GM12878 (cell line): ENCODE results near the gene CCDC195. TPM values are rescaled to one million over a fixed set of nuclear protein-coding genes. Genes with fewer than 3 reads are reported as not detected.

Source experiments
- ATAC-seq: fragments of 200-7000 bp; cut with Tn5 transposase; 3 replicates; pipeline ENCODE4 v1.9.1; 2020; ENCODE audit warnings: mild to moderate bottlenecking, moderate library complexity
- BruUV-seq: library from RNA; stranded (reverse); fragments of 400-500 nt; replicated peaks from 2 replicates; lab custom pipeline; 2021; lab: Mats Ljungman, UMichigan
- CTCF ChIA-PET: fragments of 300-600 bp; sonication (Branson Sonifier 250); formaldehyde crosslinking; extraction: SDS; loops from one replicate; lab custom pipeline; 2021; ENCODE audit warnings: inconsistent platforms; lab: Yijun Ruan, JAX
- POLR2A ChIA-PET: fragments of 350-600 bp; formaldehyde crosslinking; extraction: SDS; loops from one replicate; lab custom pipeline; 2021; ENCODE audit warnings: inconsistent platforms; lab: Charles Lee
- RAD21 ChIA-PET: fragments of 300-600 bp; sonication (Branson Sonifier 250); formaldehyde crosslinking; loops from one replicate; lab custom pipeline; 2023; ENCODE audit warnings: antibody characterized with exemption; ENCODE audit not compliant: unreplicated experiment; lab: Charles Lee
- SMC1A ChIA-PET: fragments of 300-600 bp; sonication (Branson Sonifier 250); formaldehyde crosslinking; loops from one replicate; lab custom pipeline; 2023; ENCODE audit not compliant: unreplicated experiment, uncharacterized antibody; lab: Charles Lee
- DNase-seq: peaks from one replicate; pipeline ENCODE4 v3.0.0-alpha.2; 2011; ENCODE audit warnings: low read depth, low spot score
- FAIRE-seq: peaks from 3 replicates; lab custom pipeline; 2011; peaks lifted over from hg19 to GRCh38; lab: Jason Lieb, UNC
- H2AFZ ChIP-seq: 2 replicates; pipeline ENCODE4 v1.6.0; 2011; ENCODE audit warnings: low read depth, low read length, control low read depth; ENCODE audit not compliant: control insufficient read depth
- H3K27ac ChIP-seq: 2 replicates; pipeline ENCODE4 v1.5.1; 2011; ENCODE audit warnings: control low read depth; ENCODE audit not compliant: control insufficient read depth, insufficient read depth
- H3K27me3 ChIP-seq, 2 experiments: replicated peaks in 1 of 2; 2 replicates each; pipeline versions ENCODE4 v1.6.0 to v1.6.1; 2011; ENCODE audit warnings: low read length in 1 of 2; ENCODE audit not compliant: control insufficient read depth in 2 of 2, insufficient read depth in 2 of 2
- H3K36me3 ChIP-seq, 2 experiments: 2 replicates each; pipeline ENCODE4 v1.5.1; 2011; ENCODE audit warnings: low read length in 1 of 2; ENCODE audit not compliant: control insufficient read depth in 2 of 2, insufficient read depth in 2 of 2
- H3K4me1 ChIP-seq: 2 replicates; pipeline ENCODE4 v1.6.1; 2011; ENCODE audit warnings: mild to moderate bottlenecking, low read length, moderate library complexity, mixed read lengths; ENCODE audit not compliant: control insufficient read depth, insufficient read depth
- H3K4me2 ChIP-seq: 2 replicates; pipeline ENCODE4 v1.6.0; 2011; ENCODE audit warnings: control low read depth; ENCODE audit not compliant: control insufficient read depth, insufficient read depth
- H3K4me3 ChIP-seq: fragments of 200-600 bp; sonication (generic); 2 replicates; pipeline ENCODE4 v1.5.1; 2016
- H3K79me2 ChIP-seq: 2 replicates; pipeline ENCODE4 v1.6.0; 2011; ENCODE audit warnings: low read length; ENCODE audit not compliant: control insufficient read depth, insufficient read depth
- H3K9ac ChIP-seq: 2 replicates; pipeline ENCODE4 v1.8.0; 2011; ENCODE audit warnings: low read length, control low read depth, mixed read lengths; ENCODE audit not compliant: control insufficient read depth, insufficient read depth
- H3K9me3 ChIP-seq: replicated peaks from 3 replicates; pipeline ENCODE4 v1.5.1; 2011; ENCODE audit warnings: mild to moderate bottlenecking, low read length; ENCODE audit not compliant: control insufficient read depth, insufficient read depth
- H4K20me1 ChIP-seq: 2 replicates; pipeline ENCODE4 v1.6.0; 2011; ENCODE audit not compliant: control insufficient read depth, insufficient read depth
- ATF7 ChIP-seq: fragments of 450-650 bp; IDR thresholded peaks from 2 replicates; pipeline ENCODE4 v1.6.1; 2016; ENCODE audit warnings: low read depth, mild to moderate bottlenecking
- CBX3 ChIP-seq: fragments of 200-600 bp; sonication (generic); IDR thresholded peaks from 2 replicates; pipeline ENCODE4 v1.6.1; 2016; ENCODE audit warnings: low read depth, borderline replicate concordance
- DPF2 ChIP-seq: fragments of 450-650 bp; IDR thresholded peaks from 2 replicates; pipeline ENCODE4 v1.6.1; 2017; ENCODE audit warnings: mild to moderate bottlenecking
- EP300 ChIP-seq, 2 experiments: fragments of 150-350 bp in 1 of 2; IDR thresholded peaks; 2 replicates each; pipeline ENCODE4 v1.6.1; 2011 to 2012; ENCODE audit warnings: low read depth in 2 of 2, low read length in 2 of 2, borderline replicate concordance in 1 of 2, improper control_type of control experiment in 1 of 2, inconsistent platforms in 1 of 2; ENCODE audit not compliant: control insufficient read depth in 1 of 2
- HDAC6 ChIP-seq: fragments of 200-600 bp; sonication (generic); IDR thresholded peaks from one replicate; pipeline ENCODE4 v1.8.0; 2017; ENCODE audit warnings: antibody characterized with exemption; ENCODE audit not compliant: unreplicated experiment
- HSF1 ChIP-seq: fragments of 150-350 bp; IDR thresholded peaks from 2 replicates; pipeline ENCODE4 v1.6.1; 2014; ENCODE audit warnings: mild to moderate bottlenecking, low read depth, low read length
- KLF5 ChIP-seq: fragments of 450-650 bp; IDR thresholded peaks from 2 replicates; pipeline ENCODE4 v1.6.1; 2014; ENCODE audit warnings: mild to moderate bottlenecking; ENCODE audit not compliant: partially characterized antibody
- NBN ChIP-seq: fragments of 450-650 bp; IDR thresholded peaks from 2 replicates; pipeline ENCODE4 v1.6.1; 2016
- NR2C2 ChIP-seq: IDR thresholded peaks from 2 replicates; pipeline ENCODE4 v1.6.1; 2011; ENCODE audit warnings: borderline replicate concordance, low read depth; ENCODE audit not compliant: control insufficient read depth, insufficient read length
- POLR2AphosphoS2 ChIP-seq: IDR thresholded peaks from 2 replicates; pipeline ENCODE4 v1.6.1; 2011; ENCODE audit warnings: low read depth, mild to moderate bottlenecking, low read length, improper control_type of control experiment, moderate library complexity
- SUZ12 ChIP-seq: fragments of 200-600 bp; sonication (generic); IDR thresholded peaks from one replicate; pipeline ENCODE4 v1.6.1; 2018; ENCODE audit warnings: antibody characterized with exemption, mild to moderate bottlenecking; ENCODE audit not compliant: unreplicated experiment
- ZBTB11 ChIP-seq: fragments of 450-650 bp; formaldehyde crosslinking; IDR thresholded peaks from 2 replicates; pipeline ENCODE4 v1.5.0; 2022; ENCODE audit warnings: mild to moderate bottlenecking, missing genetic modification characterization
- in situ Hi-C: fragments of 300-500 bp; cut with MboI; formaldehyde crosslinking; loops from 9 replicates; pipeline ENCODE4 v1.14.3; 2018; ENCODE audit warnings: mixed read lengths
- intact Hi-C: fragments of 100-400 bp; cut with micrococcal nuclease; formaldehyde crosslinking; loops from one replicate; pipeline ENCODE4 v1.14.2; 2022; ENCODE audit not compliant: unreplicated experiment
- polyA plus RNA-seq, 11 experiments: library from polyadenylated mRNA; depleted of rRNA in 4 of 11; unstranded in 6 of 11; stranded (reverse) in 5 of 11; fragments of >200 nt; fragmentation: Nextera tagmentation in 4 of 11; fragmentation: Illumina TruSeq in 1 of 11; extraction: Ambion mirVana in 4 of 11; extraction: Trizol in 1 of 11; gene quantifications; 1 replicate in 1 of 11; 2 replicates in 10 of 11; pipeline versions ENCODE4 v1.2.1 to v1.2.3, GENCODE V29; 2011 to 2016; ENCODE audit warnings: inconsistent platforms in 2 of 11, missing spikeins in 2 of 11, low read depth in 1 of 11
- total RNA-seq, 4 experiments: library from RNA; depleted of rRNA in 3 of 4; stranded (reverse); fragments of >200 nt in 3 of 4; fragmentation: Illumina TruSeq in 1 of 4; extraction: Trizol in 1 of 4; gene quantifications; 2 replicates each; pipeline versions ENCODE4 v1.2.1 to v1.2.3, GENCODE V29; 2013 to 2021
- TF ChIP-seq, protein P1 (sequence below): fragments of 450-650 bp; formaldehyde crosslinking; IDR thresholded peaks from 2 replicates; pipeline ENCODE4 v1.4.0; 2020; ENCODE audit warnings: mild to moderate bottlenecking, moderate library complexity

CCDC195 gene
- total and polyA plus RNA-seq, 10 of the 15 experiments (the other 5 are each of a cell fraction or from before 2014, with no cell fraction given), result not detected

DNA sequence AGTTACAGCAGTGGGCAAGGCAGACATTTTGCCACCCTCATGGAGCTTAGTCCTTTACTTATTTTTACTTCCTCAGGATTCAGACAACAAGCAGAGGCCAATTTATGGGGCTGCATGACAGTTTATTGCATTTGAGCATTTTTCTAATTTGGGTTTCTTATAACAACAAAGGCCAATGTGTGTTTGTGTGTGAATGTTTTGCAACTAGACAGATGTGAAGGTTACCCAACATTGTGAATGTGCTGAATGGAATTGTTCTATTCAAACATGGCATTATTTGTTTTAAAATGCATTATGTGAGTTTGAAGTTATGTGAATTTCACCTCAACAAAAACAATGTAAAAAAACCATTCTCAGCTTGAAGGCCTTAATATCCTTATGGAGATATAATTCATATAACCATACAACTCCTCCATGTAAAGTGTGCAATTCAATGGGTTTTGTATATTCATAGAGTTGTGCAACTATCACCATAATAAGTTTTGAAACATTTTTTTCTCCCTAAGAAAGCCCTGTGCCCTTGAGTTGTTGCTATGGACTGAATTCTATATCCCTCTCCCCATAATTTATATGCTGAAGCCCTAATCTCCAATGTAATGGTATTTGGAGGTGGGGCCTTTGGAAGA is 57.3 kb downstream of the CCDC195 start:
- no peak overlapping the region for H3K27ac ChIP-seq
- CTCF ChIA-PET, result no interaction called here
- no TSS peak for BruUV-seq
- H3K4me2 ChIP-seq, result no peak overlapping the region
- ATAC-seq (no peak), FAIRE-seq (no peak), DNase-seq (no peak)
- H3K27me3 ChIP-seq, result no peaks in the 10 kb centered on the region
- intact Hi-C loops, result no loop called here
- H3K9ac ChIP-seq, result no peak overlapping the region
- SMC1A ChIA-PET, result interaction anchor here (0.6 kb wide), 1 partner anchor 81 kb away, joined by 4 read pairs; no protein-coding TSS in a partner anchor
- RAD21 ChIA-PET, result no interaction called here
- peaks cover 4% of the 10 kb centered on the region; the same call in 2 of the 3 replicates for H3K9me3 ChIP-seq
- H4K20me1 ChIP-seq, result no peaks in the 10 kb centered on the region
- in situ Hi-C loops, result no loop called here
- H2AFZ ChIP-seq, result no peak overlapping the region
- no peak overlapping the region for H3K4me3 ChIP-seq
- H3K4me1 ChIP-seq, result no peaks in the 10 kb centered on the region
- no peaks in the 10 kb centered on the region for H3K79me2 ChIP-seq
- POLR2A ChIA-PET, result no interaction called here
- H3K36me3 ChIP-seq, result no peaks in the 10 kb centered on the region
- TF ChIP-seq ATF7 (no peak), HSF1 (no peak), DPF2 (no peak), HDAC6 (no peak), POLR2AphosphoS2 (no peak), CBX3 (no peak), SUZ12 (no peak), ZBTB11 (no peak), EP300 (IDR thresholded peaks at IDR 0.05; ENCODE audit: borderline replicate concordance in 1 of 2, control insufficient read depth in 1 of 2, low read depth in 2 of 2, low read length in 2 of 2) (no peak), NBN (no peak), NR2C2 (no peak), KLF5 (no peak)
- TF ChIP-seq, protein P1, sequence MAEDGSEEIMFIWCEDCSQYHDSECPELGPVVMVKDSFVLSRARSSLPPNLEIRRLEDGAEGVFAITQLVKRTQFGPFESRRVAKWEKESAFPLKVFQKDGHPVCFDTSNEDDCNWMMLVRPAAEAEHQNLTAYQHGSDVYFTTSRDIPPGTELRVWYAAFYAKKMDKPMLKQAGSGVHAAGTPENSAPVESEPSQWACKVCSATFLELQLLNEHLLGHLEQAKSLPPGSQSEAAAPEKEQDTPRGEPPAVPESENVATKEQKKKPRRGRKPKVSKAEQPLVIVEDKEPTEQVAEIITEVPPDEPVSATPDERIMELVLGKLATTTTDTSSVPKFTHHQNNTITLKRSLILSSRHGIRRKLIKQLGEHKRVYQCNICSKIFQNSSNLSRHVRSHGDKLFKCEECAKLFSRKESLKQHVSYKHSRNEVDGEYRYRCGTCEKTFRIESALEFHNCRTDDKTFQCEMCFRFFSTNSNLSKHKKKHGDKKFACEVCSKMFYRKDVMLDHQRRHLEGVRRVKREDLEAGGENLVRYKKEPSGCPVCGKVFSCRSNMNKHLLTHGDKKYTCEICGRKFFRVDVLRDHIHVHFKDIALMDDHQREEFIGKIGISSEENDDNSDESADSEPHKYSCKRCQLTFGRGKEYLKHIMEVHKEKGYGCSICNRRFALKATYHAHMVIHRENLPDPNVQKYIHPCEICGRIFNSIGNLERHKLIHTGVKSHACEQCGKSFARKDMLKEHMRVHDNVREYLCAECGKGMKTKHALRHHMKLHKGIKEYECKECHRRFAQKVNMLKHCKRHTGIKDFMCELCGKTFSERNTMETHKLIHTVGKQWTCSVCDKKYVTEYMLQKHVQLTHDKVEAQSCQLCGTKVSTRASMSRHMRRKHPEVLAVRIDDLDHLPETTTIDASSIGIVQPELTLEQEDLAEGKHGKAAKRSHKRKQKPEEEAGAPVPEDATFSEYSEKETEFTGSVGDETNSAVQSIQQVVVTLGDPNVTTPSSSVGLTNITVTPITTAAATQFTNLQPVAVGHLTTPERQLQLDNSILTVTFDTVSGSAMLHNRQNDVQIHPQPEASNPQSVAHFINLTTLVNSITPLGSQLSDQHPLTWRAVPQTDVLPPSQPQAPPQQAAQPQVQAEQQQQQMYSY (CRISPR knock-in tag), result no peak
